ENCODE measurements around the gene OR1J2.
"Not testable (repeated sequence)": the region's sequence is repeated elsewhere in the genome, so short reads cannot be mapped to it uniquely, and the experiment has no call there.

DNA sequence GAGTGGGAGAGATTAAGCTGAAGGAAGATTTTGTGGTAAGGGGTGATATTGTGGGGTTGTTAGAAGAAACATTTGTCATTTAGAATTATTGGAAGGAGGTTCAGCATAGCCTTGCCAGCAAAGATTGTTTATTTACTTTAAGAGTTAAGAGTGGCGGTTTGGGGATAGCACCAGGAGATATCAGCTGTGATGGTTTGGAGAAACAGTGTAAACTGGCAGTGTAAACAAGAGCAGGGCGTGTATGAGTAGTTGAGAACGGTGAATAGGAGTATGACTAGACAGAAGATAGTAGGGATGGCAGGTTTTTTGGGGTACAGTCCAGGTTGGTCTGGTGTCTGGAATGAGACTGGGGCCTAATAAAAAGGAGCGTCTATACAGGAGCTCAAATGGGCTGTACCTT lies 20.6 kb downstream of the OR1J2 start:
- not testable (repeated sequence) for TF ChIP-seq POLR2A, EP300 (IDR thresholded peaks at IDR 0.05)
- TF ChIP-seq, protein P1, sequence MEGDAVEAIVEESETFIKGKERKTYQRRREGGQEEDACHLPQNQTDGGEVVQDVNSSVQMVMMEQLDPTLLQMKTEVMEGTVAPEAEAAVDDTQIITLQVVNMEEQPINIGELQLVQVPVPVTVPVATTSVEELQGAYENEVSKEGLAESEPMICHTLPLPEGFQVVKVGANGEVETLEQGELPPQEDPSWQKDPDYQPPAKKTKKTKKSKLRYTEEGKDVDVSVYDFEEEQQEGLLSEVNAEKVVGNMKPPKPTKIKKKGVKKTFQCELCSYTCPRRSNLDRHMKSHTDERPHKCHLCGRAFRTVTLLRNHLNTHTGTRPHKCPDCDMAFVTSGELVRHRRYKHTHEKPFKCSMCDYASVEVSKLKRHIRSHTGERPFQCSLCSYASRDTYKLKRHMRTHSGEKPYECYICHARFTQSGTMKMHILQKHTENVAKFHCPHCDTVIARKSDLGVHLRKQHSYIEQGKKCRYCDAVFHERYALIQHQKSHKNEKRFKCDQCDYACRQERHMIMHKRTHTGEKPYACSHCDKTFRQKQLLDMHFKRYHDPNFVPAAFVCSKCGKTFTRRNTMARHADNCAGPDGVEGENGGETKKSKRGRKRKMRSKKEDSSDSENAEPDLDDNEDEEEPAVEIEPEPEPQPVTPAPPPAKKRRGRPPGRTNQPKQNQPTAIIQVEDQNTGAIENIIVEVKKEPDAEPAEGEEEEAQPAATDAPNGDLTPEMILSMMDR (IDR thresholded peaks at IDR 0.05), result not testable (repeated sequence)
